HCT116 (cell line): Measurements from ENCODE around the gene CELF2.

Source experiments
- CEBPB ChIP-seq: IDR thresholded peaks from 2 replicates; pipeline ENCODE4 v1.6.1; 2012; ENCODE audit warnings: low read depth
- EZH2 ChIP-seq: fragments of 200-600 bp; sonication (generic); IDR thresholded peaks from 2 replicates; pipeline ENCODE4 v1.6.1; 2017; ENCODE audit warnings: antibody characterized with exemption, mixed run types
- JUND ChIP-seq: IDR thresholded peaks from 2 replicates; pipeline ENCODE4 v1.6.1; 2012
- POLR2A ChIP-seq: IDR thresholded peaks from 2 replicates; pipeline ENCODE4 v1.7.0; 2011; ENCODE audit warnings: borderline replicate concordance; ENCODE audit not compliant: insufficient read depth, insufficient read length; ENCODE audit errors: extremely low read depth
- POLR2AphosphoS5 ChIP-seq: IDR thresholded peaks from 2 replicates; pipeline ENCODE4 v1.6.1; 2011; ENCODE audit warnings: mild to moderate bottlenecking, low read depth, low read length, moderate library complexity
- RAD21 ChIP-seq: IDR thresholded peaks from 2 replicates; pipeline ENCODE4 v1.6.1; 2012; ENCODE audit warnings: low read depth, mild to moderate bottlenecking
- YY1 ChIP-seq: IDR thresholded peaks from 2 replicates; pipeline ENCODE4 v1.6.1; 2011; ENCODE audit warnings: low read length, low read depth, moderate library complexity, mild to moderate bottlenecking; ENCODE audit not compliant: insufficient replicate concordance; ENCODE audit errors: extremely low read depth
- ZNF274 ChIP-seq: fragments of 200-500 bp; sonication (Bioruptor generic); IDR thresholded peaks from 2 replicates; pipeline ENCODE4 v1.6.1; 2014; ENCODE audit warnings: mild to moderate bottlenecking, low read depth, low read length, inconsistent platforms
- TF ChIP-seq, protein P1 (sequence below), 3 experiments: fragments of 200-600 bp in 1 of 3; sonication (generic) in 1 of 3; IDR thresholded peaks in 2 of 3; conservative IDR thresholded peaks in 1 of 3; 2 replicates each; pipeline ENCODE4 v1.5.1; 2012 to 2017; ENCODE audit warnings: low read depth in 2 of 3, low read length in 2 of 3, antibody characterized with exemption in 1 of 3, borderline replicate concordance in 1 of 3, control low read depth in 1 of 3, mild to moderate bottlenecking in 1 of 3, mixed read lengths in 1 of 3, mixed run types in 1 of 3, moderate library complexity in 1 of 3; ENCODE audit not compliant: insufficient read depth in 1 of 3
- TF ChIP-seq, protein P2 (sequence below): IDR thresholded peaks from 2 replicates; pipeline ENCODE4 v1.6.1; 2011; ENCODE audit warnings: mild to moderate bottlenecking, low read length, moderate library complexity; ENCODE audit not compliant: insufficient replicate concordance; ENCODE audit errors: extremely low read depth
- TF ChIP-seq, protein P3 (sequence below): IDR thresholded peaks from 2 replicates; pipeline ENCODE4 v1.6.1; 2012

DNA sequence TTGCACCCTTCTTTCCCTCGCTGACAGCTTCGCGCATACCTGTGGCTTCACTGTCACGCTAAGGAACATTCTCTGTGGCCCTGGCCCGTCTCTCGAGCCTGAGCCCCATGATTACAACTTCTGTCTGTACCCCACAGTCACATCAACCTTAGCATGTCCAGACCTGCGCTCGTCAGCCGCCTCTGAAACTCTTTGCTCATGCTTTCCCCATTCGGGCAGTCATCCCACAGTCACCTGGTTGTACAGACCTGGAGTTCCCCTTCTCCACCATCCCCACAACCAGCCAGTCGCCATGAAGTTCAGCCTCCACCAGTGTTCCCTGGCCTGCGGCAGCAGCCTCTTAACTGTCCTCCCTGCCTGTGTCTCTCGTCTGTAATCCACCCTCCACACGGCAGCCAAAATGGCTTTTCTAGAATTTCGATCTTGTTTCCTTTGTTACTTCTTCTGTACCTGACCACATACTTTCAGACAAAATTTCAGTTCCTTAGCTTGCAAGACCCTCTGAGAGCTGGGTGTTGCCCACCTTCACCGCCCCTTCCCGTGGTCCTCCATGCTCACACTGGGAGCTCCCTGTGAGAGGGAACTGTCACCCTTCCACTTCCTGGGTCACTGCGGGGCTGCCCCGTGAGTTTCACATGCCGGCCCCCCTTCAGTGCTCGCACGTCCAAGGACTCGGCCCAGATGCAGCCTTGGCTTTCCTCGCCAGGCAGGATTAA is 229.2 kb downstream of the CELF2 start:
- TF ChIP-seq, protein P1, sequence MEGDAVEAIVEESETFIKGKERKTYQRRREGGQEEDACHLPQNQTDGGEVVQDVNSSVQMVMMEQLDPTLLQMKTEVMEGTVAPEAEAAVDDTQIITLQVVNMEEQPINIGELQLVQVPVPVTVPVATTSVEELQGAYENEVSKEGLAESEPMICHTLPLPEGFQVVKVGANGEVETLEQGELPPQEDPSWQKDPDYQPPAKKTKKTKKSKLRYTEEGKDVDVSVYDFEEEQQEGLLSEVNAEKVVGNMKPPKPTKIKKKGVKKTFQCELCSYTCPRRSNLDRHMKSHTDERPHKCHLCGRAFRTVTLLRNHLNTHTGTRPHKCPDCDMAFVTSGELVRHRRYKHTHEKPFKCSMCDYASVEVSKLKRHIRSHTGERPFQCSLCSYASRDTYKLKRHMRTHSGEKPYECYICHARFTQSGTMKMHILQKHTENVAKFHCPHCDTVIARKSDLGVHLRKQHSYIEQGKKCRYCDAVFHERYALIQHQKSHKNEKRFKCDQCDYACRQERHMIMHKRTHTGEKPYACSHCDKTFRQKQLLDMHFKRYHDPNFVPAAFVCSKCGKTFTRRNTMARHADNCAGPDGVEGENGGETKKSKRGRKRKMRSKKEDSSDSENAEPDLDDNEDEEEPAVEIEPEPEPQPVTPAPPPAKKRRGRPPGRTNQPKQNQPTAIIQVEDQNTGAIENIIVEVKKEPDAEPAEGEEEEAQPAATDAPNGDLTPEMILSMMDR (IDR thresholded peaks at IDR 0.05 in 2 of 3, conservative IDR thresholded peaks at IDR 0.05 in 1 of 3; ENCODE audit: borderline replicate concordance in 1 of 3, insufficient read depth in 1 of 3, low read depth in 2 of 3, low read length in 2 of 3) = no peak
- TF ChIP-seq JUND = no peak
- TF ChIP-seq EZH2 = no peak
- no peak for TF ChIP-seq ZNF274
- TF ChIP-seq POLR2A = no peak
- TF ChIP-seq, protein P2, sequence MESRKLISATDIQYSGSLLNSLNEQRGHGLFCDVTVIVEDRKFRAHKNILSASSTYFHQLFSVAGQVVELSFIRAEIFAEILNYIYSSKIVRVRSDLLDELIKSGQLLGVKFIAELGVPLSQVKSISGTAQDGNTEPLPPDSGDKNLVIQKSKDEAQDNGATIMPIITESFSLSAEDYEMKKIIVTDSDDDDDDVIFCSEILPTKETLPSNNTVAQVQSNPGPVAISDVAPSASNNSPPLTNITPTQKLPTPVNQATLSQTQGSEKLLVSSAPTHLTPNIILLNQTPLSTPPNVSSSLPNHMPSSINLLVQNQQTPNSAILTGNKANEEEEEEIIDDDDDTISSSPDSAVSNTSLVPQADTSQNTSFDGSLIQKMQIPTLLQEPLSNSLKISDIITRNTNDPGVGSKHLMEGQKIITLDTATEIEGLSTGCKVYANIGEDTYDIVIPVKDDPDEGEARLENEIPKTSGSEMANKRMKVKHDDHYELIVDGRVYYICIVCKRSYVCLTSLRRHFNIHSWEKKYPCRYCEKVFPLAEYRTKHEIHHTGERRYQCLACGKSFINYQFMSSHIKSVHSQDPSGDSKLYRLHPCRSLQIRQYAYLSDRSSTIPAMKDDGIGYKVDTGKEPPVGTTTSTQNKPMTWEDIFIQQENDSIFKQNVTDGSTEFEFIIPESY = no peak
- no peak for TF ChIP-seq CEBPB
- TF ChIP-seq POLR2AphosphoS5 = no peak
- TF ChIP-seq, protein P3, sequence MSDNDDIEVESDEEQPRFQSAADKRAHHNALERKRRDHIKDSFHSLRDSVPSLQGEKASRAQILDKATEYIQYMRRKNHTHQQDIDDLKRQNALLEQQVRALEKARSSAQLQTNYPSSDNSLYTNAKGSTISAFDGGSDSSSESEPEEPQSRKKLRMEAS = no peak
- no peak for TF ChIP-seq RAD21
- TF ChIP-seq YY1 = no peak
